CD4-positive, alpha-beta memory T cell (primary cell): ENCODE measurements around the gene OR2F1. TPM values are rescaled to one million over a fixed set of nuclear protein-coding genes. Genes with fewer than 3 reads are reported as not detected.
"Not testable (repeated sequence)": the region's sequence is repeated elsewhere in the genome, so short reads cannot be mapped to it uniquely, and the experiment has no call there.

Experiments
- CTCF ChIA-PET: fragments of 350-600 bp; sonication (Branson Sonifier 250); formaldehyde crosslinking; loops from one replicate; lab custom pipeline; 2021; ENCODE audit warnings: inconsistent platforms; ENCODE audit not compliant: partially characterized antibody; lab: Charles Lee
- POLR2A ChIA-PET: fragments of 350-600 bp; sonication (Branson Sonifier 250); formaldehyde crosslinking; loops from one replicate; lab custom pipeline; 2021; ENCODE audit not compliant: partially characterized antibody; lab: Charles Lee
- DNase-seq, 5 donors: peaks; one replicate each; pipeline versions ENCODE4 v3.0.0 to v3.0.0-alpha.2; 2020 to 2022; ENCODE audit warnings: mixed read lengths in 1 of 5
- H3K27ac ChIP-seq: one replicate; pipeline ENCODE4 v1.7.0; 2013; ENCODE audit warnings: low read depth, low read length
- H3K27me3 ChIP-seq: 2 replicates; pipeline ENCODE4 v1.7.0; 2013; ENCODE audit warnings: mild to moderate bottlenecking, low read length, moderate library complexity; ENCODE audit not compliant: insufficient read depth
- H3K36me3 ChIP-seq: 2 replicates; pipeline ENCODE4 v1.7.0; 2013; ENCODE audit warnings: mild to moderate bottlenecking, low read length, moderate library complexity; ENCODE audit not compliant: insufficient read depth
- H3K4me1 ChIP-seq: 2 replicates; pipeline ENCODE4 v1.7.0; 2013; ENCODE audit warnings: mild to moderate bottlenecking, low read length, moderate library complexity; ENCODE audit not compliant: insufficient read depth
- H3K4me3 ChIP-seq, 2 donors: one replicate each; pipeline ENCODE4 v1.7.0; 2013; ENCODE audit warnings: low read length in 2 of 2, mild to moderate bottlenecking in 1 of 2
- H3K9me3 ChIP-seq, 2 donors: one replicate each; pipeline ENCODE4 v1.7.0; 2013; ENCODE audit warnings: low read length in 2 of 2, control low read depth in 1 of 2; ENCODE audit not compliant: control insufficient read depth in 1 of 2
- H3K27ac Mint-ChIP-seq, 7 donors: one replicate each; pipeline ENCODE4 v1.8.0; 2020 to 2021; ENCODE audit warnings: mixed read lengths in 7 of 7, mild to moderate bottlenecking in 6 of 7, inconsistent platforms in 3 of 7, moderate library complexity in 3 of 7
- H3K27me3 Mint-ChIP-seq, 2 donors: one replicate each; pipeline ENCODE4 v1.8.0; 2020 to 2021; ENCODE audit warnings: mixed read lengths in 2 of 2
- H3K36me3 Mint-ChIP-seq, 2 donors: one replicate each; pipeline ENCODE4 v1.8.0; 2020 to 2021; ENCODE audit warnings: mixed read lengths in 2 of 2, inconsistent platforms in 1 of 2, mild to moderate bottlenecking in 1 of 2
- H3K4me1 Mint-ChIP-seq, 4 donors: one replicate each; pipeline ENCODE4 v1.8.0; 2020 to 2021; ENCODE audit warnings: mixed read lengths in 4 of 4, mild to moderate bottlenecking in 1 of 4
- H3K4me3 Mint-ChIP-seq, 8 donors: one replicate each; pipeline ENCODE4 v1.8.0; 2020 to 2021; ENCODE audit warnings: mixed read lengths in 8 of 8, mild to moderate bottlenecking in 7 of 8, moderate library complexity in 6 of 8, inconsistent platforms in 3 of 8
- H3K9me3 Mint-ChIP-seq, 8 donors: one replicate each; pipeline ENCODE4 v1.8.0; 2020 to 2021; ENCODE audit warnings: mixed read lengths in 8 of 8, mild to moderate bottlenecking in 5 of 8, inconsistent platforms in 3 of 8, moderate library complexity in 1 of 8
- intact Hi-C: fragments of 100-400 bp; cut with micrococcal nuclease; formaldehyde crosslinking; loops from one replicate; pipeline ENCODE4 v1.15.1; 2023
- polyA plus RNA-seq, 2 donors: library from polyadenylated mRNA; unstranded; fragments of 300-500 nt; fragmentation: Illumina TruSeq; gene quantifications; one replicate each; pipeline ENCODE4 v1.2.3, GENCODE V29; 2021
- total RNA-seq, 2 experiments: library from RNA; stranded (reverse); gene quantifications; one replicate each; pipeline ENCODE4 v1.2.3, GENCODE V29; 2021

Gene OR2F1
- total and polyA plus RNA-seq, 4 experiments from 2014 or later = not detected

GRCh38 chr7:144009361-144009760 lies 54.7 kb downstream of the OR2F1 start:
- H3K4me1 Mint-ChIP-seq = no peaks in the 10 kb centered on the region
- H3K27ac Mint-ChIP-seq = no peak overlapping the region
- no peak overlapping the region for H3K4me3 ChIP-seq
- H3K9me3 Mint-ChIP-seq = peaks cover 0 to 45% (median 24%) of the 10 kb centered on the region in 8 donors
- H3K27ac ChIP-seq = no peak overlapping the region
- intact Hi-C loops = no loop called here
- CTCF ChIA-PET = no interaction called here
- H3K36me3 ChIP-seq = no peaks in the 10 kb centered on the region
- peaks cover 0 to 3% of the 10 kb centered on the region in 2 donors for H3K36me3 Mint-ChIP-seq
- H3K27me3 ChIP-seq = no peaks in the 10 kb centered on the region
- DNase-seq = no peak
- POLR2A ChIA-PET = no interaction called here
- peaks cover 8 to 12% of the 10 kb centered on the region in 2 donors for H3K27me3 Mint-ChIP-seq
- H3K9me3 ChIP-seq = no peaks in the 10 kb centered on the region
- H3K4me1 ChIP-seq = no peaks in the 10 kb centered on the region
- no peak overlapping the region for H3K4me3 Mint-ChIP-seq

GRCh38 chr7:144010061-144010460 lies 55.4 kb downstream of the OR2F1 start:
- H3K27ac Mint-ChIP-seq = not testable (repeated sequence)

GRCh38 chr7:144010821-144011220 lies 56.2 kb downstream of the OR2F1 start:
- POLR2A ChIA-PET, H3K36me3 Mint-ChIP-seq, DNase-seq, H3K27ac Mint-ChIP-seq, H3K4me1 ChIP-seq, H3K27ac ChIP-seq, H3K27me3 ChIP-seq, H3K4me3 ChIP-seq, H3K4me3 Mint-ChIP-seq, intact Hi-C loops, H3K4me1 Mint-ChIP-seq, CTCF ChIA-PET, H3K9me3 ChIP-seq, H3K36me3 ChIP-seq: not testable (repeated sequence)
- Mint-ChIP-seq H3K27me3 (peaks cover 6 to 11% of the 10 kb centered on the region in 2 donors), H3K9me3 (peaks cover 0 to 45% (median 25%) of the 10 kb centered on the region in 8 donors)

More at GRCh38 chr7:144010061-144010460, 55.4 kb downstream of the OR2F1 start:
- Mint-ChIP-seq H3K27me3 (peaks cover 9 to 12% of the 10 kb centered on the region in 2 donors), H3K9me3 (peaks cover 0 to 45% (median 25%) of the 10 kb centered on the region in 8 donors)
- H3K27me3 ChIP-seq, H3K4me3 Mint-ChIP-seq, CTCF ChIA-PET, H3K9me3 ChIP-seq, POLR2A ChIA-PET, H3K27ac ChIP-seq, H3K4me1 Mint-ChIP-seq, intact Hi-C loops, H3K36me3 Mint-ChIP-seq, H3K4me1 ChIP-seq, DNase-seq, H3K4me3 ChIP-seq, H3K36me3 ChIP-seq: not testable (repeated sequence)

- Mint-ChIP-seq H3K4me3 (no peak overlapping the region), H3K27me3 (peaks cover 6 to 11% of the 10 kb centered on the region in 2 donors), H3K9me3 (peaks cover 0 to 45% (median 25%) of the 10 kb centered on the region in 8 donors), H3K4me1 (no peaks in the 10 kb centered on the region), H3K27ac (no peak overlapping the region), H3K36me3 (peaks cover 0 to 3% of the 10 kb centered on the region in 2 donors)
- Histone ChIP-seq H3K27ac (no peak overlapping the region), H3K27me3 (no peaks in the 10 kb centered on the region), H3K4me3 (no peak overlapping the region), H3K9me3 (no peaks in the 10 kb centered on the region), H3K36me3 (no peaks in the 10 kb centered on the region), H3K4me1 (no peaks in the 10 kb centered on the region)
- ChIA-PET POLR2A (no interaction called here), CTCF (interaction anchor here (1.0 kb wide), 1 partner anchor 25 kb away, joined by 3 read pairs; no protein-coding TSS in a partner anchor)
- DNase-seq = no peak
- intact Hi-C loops = no loop called here
These were observed 57.0 kb downstream of the OR2F1 start for GRCh38 chr7:144011458-144012230.

Other genes starting within 250 kb of the OR2F1 start
- gene CTAGE6, start 197.1 kb upstream of the OR2F1 start, total RNA-seq = 1 to 10 TPM; 2.5 to 3.8 TPM
- under 1 TPM in 1 of 2 donors, not detected in 1; 0.40 TPM for gene CTAGE6, start 197.1 kb upstream of the OR2F1 start, polyA plus RNA-seq
- 10 to 100 TPM; 20.9 to 23.1 TPM for gene TCAF1, start 52.7 kb upstream of the OR2F1 start, total RNA-seq
- 10 to 100 TPM; 10.2 to 11.5 TPM for gene TCAF1, start 52.7 kb upstream of the OR2F1 start, polyA plus RNA-seq
- gene OR2F2, start 19.6 kb upstream of the OR2F1 start, total RNA-seq = not detected
- gene OR2F2, start 19.6 kb upstream of the OR2F1 start, polyA plus RNA-seq = not detected
- gene OR6B1, start 45.5 kb downstream of the OR2F1 start, total RNA-seq = not detected
- gene OR6B1, start 45.5 kb downstream of the OR2F1 start, polyA plus RNA-seq = not detected
- not detected for gene OR2A5, start 94.1 kb downstream of the OR2F1 start, total RNA-seq
- gene OR2A5, start 94.1 kb downstream of the OR2F1 start, polyA plus RNA-seq = not detected
- not detected for gene OR2A25, start 115.0 kb downstream of the OR2F1 start, total RNA-seq
- not detected for gene OR2A25, start 115.0 kb downstream of the OR2F1 start, polyA plus RNA-seq
- gene OR2A12, start 131.4 kb downstream of the OR2F1 start, total RNA-seq = not detected
- gene OR2A12, start 131.4 kb downstream of the OR2F1 start, polyA plus RNA-seq = not detected
- gene OR2A2, start 154.7 kb downstream of the OR2F1 start, total RNA-seq = not detected
- not detected for gene OR2A2, start 154.7 kb downstream of the OR2F1 start, polyA plus RNA-seq
- not detected for gene OR2A14, start 168.3 kb downstream of the OR2F1 start, total RNA-seq
- not detected for gene OR2A14, start 168.3 kb downstream of the OR2F1 start, polyA plus RNA-seq
- 1 to 10 TPM; 5.0 to 5.4 TPM for gene CTAGE4, start 228.6 kb downstream of the OR2F1 start, total RNA-seq
- under 1 TPM in 1 of 2 donors, not detected in 1; 0.08 TPM for gene CTAGE4, start 228.6 kb downstream of the OR2F1 start, polyA plus RNA-seq
- 1 to 10 TPM; 4.8 to 5.2 TPM for gene ARHGEF35, start 241.0 kb downstream of the OR2F1 start, total RNA-seq
- gene ARHGEF35, start 241.0 kb downstream of the OR2F1 start, polyA plus RNA-seq = 1 to 10 TPM; 2.0 to 2.8 TPM